ENCODE measurements around the gene ROGDI.

GRCh38 chr16:4753227-4753626 is 49.2 kb downstream of the ROGDI start:
- TF ChIP-seq CTCF (conservative IDR thresholded peaks at IDR 0.05; ENCODE audit: low read length), result no peak
- no peak for TF ChIP-seq EZH2phosphoT487 (IDR thresholded peaks at IDR 0.05; ENCODE audit: borderline replicate concordance, low read depth, low read length)

All from OCI-LY7 (cell line).